PFSK-1 (cell line): ENCODE measurements around the gene MYO7B.

Experiments
- FOXP2 ChIP-seq: optimal IDR thresholded peaks from 2 replicates; pipeline ENCODE3; 2011; ENCODE audit warnings: borderline replicate concordance, control low read depth, inconsistent platforms; ENCODE audit not compliant: insufficient read depth; ENCODE audit errors: extremely low read length, extremely low read depth
- POLR2AphosphoS5 ChIP-seq: IDR thresholded peaks from 2 replicates; pipeline ENCODE4 v1.6.1; 2012; ENCODE audit warnings: low read depth, mild to moderate bottlenecking, control low read depth, low read length, moderate library complexity
- SIN3A ChIP-seq: IDR thresholded peaks from 2 replicates; pipeline ENCODE4 v1.6.1; 2012; ENCODE audit warnings: mild to moderate bottlenecking, low read length, moderate library complexity, borderline replicate concordance; ENCODE audit not compliant: insufficient read depth
- TAF1 ChIP-seq: IDR thresholded peaks from 2 replicates; pipeline ENCODE4 v1.6.1; 2012; ENCODE audit warnings: low read length, control low read depth, borderline replicate concordance; ENCODE audit not compliant: insufficient read depth
- TF ChIP-seq, protein P1 (sequence below), 2 experiments: IDR thresholded peaks; 2 replicates each; pipeline versions ENCODE4 v1.6.1 to v1.8.0; 2011 to 2012; ENCODE audit warnings: low read depth in 2 of 2, low read length in 2 of 2, control low read depth in 1 of 2, inconsistent platforms in 1 of 2, mild to moderate bottlenecking in 1 of 2, moderate library complexity in 1 of 2; ENCODE audit not compliant: insufficient read depth in 1 of 2

DNA sequence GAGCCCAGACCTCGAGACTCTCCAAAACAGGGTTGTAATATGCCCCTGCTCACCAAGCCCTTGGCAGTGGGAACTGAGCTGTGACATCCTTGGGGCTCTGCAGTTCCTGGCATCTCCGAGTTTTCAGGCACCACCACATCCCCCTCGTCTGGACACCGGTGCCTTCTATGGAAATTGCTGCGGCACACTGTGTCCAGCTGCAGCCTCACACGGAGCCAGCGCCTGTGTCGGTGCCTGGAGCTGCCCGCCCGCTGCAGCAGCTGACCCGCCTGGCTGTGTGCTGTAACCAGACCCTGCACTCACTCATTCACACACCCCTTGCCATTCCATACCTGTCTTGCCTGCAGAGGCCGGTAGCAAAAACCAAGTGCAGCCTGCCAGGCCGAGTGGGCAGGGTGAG lies 21.0 kb upstream of the MYO7B start:
- TF ChIP-seq, protein P1, sequence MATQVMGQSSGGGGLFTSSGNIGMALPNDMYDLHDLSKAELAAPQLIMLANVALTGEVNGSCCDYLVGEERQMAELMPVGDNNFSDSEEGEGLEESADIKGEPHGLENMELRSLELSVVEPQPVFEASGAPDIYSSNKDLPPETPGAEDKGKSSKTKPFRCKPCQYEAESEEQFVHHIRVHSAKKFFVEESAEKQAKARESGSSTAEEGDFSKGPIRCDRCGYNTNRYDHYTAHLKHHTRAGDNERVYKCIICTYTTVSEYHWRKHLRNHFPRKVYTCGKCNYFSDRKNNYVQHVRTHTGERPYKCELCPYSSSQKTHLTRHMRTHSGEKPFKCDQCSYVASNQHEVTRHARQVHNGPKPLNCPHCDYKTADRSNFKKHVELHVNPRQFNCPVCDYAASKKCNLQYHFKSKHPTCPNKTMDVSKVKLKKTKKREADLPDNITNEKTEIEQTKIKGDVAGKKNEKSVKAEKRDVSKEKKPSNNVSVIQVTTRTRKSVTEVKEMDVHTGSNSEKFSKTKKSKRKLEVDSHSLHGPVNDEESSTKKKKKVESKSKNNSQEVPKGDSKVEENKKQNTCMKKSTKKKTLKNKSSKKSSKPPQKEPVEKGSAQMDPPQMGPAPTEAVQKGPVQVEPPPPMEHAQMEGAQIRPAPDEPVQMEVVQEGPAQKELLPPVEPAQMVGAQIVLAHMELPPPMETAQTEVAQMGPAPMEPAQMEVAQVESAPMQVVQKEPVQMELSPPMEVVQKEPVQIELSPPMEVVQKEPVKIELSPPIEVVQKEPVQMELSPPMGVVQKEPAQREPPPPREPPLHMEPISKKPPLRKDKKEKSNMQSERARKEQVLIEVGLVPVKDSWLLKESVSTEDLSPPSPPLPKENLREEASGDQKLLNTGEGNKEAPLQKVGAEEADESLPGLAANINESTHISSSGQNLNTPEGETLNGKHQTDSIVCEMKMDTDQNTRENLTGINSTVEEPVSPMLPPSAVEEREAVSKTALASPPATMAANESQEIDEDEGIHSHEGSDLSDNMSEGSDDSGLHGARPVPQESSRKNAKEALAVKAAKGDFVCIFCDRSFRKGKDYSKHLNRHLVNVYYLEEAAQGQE (IDR thresholded peaks at IDR 0.05; ENCODE audit: insufficient read depth in 1 of 2, low read depth in 2 of 2, low read length in 2 of 2) = no peak
- TF ChIP-seq POLR2AphosphoS5 (no peak), SIN3A (no peak), TAF1 (no peak), FOXP2 (no peak)
